Right forelimb (tissue), 1 donor: ENCODE data around the gene F5.

ENCODE experiments used
- DNase-seq: peaks from one replicate; pipeline ENCODE4 v3.0.0-alpha.2; 2018

F5 gene

GRCh38 chr1:169586395-169587255 lies at the start of gene F5:
Gene F5 (minus strand): TSS chr1:169586481. CDS start chr1:169586386, 95 bp downstream.
- DNase-seq, result no peak

GRCh38 chr1:169634877-169635276 lies 48.6 kb upstream of the F5 start:
- DNase-seq, result no peak

- DNase-seq, result no peak
These were observed 47.9 kb upstream of the F5 start for GRCh38 chr1:169634145-169634544.

DNA sequence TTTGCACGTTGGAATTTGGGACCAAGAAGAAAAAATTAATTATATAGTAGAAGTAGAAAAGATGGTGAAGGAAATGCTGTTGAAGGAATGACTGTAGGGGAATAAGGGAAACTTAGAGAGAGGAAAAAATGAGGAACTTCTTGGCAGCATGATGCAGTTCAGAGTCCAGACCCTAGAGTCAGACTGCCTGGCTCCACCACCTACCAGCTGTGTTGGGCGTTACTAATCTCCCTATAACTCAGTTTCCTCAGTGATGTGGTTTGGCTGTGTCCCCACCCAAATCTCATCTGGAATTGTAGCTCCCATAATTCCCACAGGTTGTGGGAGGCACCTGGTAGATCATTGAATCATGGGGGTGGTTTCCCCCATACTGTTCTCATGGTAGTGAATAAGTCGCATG lies 45.0 kb upstream of the F5 start:
- no peak for DNase-seq

GRCh38 chr1:169630006-169630405 lies 43.7 kb upstream of the F5 start, which contains the start of gene SELP:
Gene SELP (minus strand): TSS chr1:169630124. CDS start chr1:169630074, 50 bp downstream.
- no peak for DNase-seq

- DNase-seq, result no peak
These were observed 38.6 kb upstream of the F5 start for GRCh38 chr1:169624912-169625311.

- no peak for DNase-seq
These were observed 37.8 kb upstream of the F5 start for GRCh38 chr1:169624122-169624521.

DNA sequence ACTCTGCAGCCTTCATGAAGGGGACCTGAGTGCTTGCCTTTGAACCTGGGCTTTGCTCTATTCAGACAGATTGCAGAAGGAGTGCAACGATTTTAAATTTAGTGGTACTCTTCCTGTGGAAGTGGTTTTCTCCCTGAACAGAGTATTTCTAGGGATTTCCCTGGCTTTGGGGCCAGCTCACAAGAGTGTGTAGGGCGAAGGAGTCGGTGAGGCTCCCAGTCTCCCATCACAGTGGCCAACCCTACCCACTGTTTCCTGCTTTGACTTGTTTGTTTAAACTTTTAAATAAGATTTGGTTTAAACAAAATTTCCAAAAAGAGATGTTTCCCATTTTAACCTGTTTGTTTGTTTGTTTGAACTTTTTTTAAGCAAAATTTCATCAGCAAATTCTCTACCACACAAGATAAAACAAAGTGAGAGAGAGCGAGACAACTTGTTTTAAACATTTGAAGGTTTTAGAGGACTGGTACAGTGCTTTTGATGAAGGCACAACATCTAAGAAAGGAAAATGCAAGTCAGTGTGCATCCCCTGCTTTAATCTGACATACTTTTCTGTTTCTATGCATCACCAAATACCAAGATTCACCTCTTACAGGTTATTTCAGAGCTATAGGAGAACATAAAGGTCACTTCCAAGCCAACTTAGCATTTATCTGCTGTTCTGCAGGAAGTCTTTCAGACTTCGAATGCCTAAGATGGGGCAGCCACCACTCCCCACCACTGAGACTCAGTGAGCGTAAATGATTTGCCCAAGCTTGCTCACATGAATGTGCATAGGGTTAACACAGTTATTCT lies 37.0 kb upstream of the F5 start:
- DNase-seq, result no peak

GRCh38 chr1:169620565-169620964 lies 34.3 kb upstream of the F5 start:
- DNase-seq, result no peak

DNA sequence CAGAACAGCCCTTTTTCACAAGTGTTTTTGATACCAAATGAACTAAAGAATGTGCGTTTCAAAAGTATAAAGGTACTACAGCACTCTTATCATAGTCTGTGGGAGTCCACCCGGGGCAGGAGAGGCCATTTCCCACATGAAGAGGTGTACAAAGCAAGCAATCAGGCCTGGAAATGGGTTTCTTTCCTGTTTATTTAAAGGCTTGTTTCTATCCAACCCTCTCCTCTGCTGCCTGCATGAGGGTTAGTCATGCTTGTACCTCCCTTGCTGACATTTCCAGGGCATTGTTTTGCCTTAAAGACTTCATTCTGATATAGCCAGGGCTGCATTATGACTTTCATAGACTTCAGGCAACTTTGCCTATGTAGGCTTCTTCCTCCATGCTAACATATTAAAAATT lies 32.1 kb upstream of the F5 start:
- no peak for DNase-seq

GRCh38 chr1:169615803-169616202 lies 29.5 kb upstream of the F5 start:
- DNase-seq, result no peak

DNA sequence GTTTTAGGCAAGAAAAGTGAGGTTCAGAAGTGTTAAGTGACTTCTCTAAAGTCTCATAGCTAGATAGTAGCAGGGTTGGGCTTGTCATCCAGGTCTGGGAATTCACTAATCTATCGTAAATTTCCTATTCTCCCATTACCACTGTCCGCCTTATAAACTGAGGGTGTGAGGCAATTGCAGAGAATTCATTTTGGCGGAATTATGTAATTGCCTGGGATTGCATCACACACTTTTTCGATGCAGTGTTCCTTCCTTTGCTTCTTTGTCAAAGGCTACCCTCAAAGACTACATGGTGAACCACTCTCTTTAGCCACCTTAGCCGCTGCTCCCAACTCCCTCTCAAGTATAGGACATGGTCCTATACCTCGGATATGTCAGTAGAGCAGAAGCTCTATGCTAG lies 24.6 kb upstream of the F5 start:
- DNase-seq, result no peak

GRCh38 chr1:169610108-169610507 lies 23.8 kb upstream of the F5 start:
- DNase-seq, result no peak

DNA sequence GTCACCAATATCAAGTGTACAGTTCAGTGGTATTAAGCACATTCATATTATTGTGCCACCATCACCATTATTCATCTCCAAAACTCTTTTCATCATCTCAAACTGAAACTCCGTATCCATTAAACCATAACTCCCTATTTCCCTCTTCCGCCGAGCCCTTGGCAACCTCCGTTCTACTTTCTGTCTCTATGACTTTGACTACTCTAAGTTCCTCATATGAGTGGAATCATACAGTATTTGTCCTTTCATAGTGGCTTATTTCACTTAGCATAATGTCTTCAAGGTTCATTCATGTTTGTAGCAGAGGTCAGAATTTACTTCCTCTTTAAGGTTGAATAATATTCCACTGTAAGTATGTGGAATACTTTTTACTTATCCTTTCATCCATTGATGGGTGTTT lies 21.9 kb upstream of the F5 start:
- no peak for DNase-seq

GRCh38 chr1:169604781-169605560 lies 18.7 kb upstream of the F5 start:
- DNase-seq, result no peak

GRCh38 chr1:169601096-169601881 lies 15.0 kb upstream of the F5 start:
- DNase-seq, result no peak

- no peak for DNase-seq
These were observed 9.8 kb upstream of the F5 start for GRCh38 chr1:169595764-169596711.

DNA sequence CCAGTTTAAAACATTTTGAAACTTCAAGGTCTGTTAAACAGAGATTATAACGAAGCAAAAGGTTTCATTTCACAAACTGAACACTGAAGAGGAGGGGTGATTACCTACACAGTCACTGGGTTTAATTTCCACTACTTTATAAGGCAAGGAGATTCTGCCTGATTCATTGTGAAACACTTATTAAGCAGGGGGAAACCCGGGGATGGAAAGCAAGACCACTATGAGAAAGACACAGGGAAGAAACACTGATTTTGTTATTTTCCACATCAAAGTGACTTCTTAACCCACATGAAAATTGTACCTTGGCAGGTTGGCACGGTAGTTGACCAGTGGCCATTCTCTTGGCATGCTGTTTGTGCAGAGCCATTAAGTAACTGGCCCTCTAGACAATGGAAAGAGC lies 8.1 kb upstream of the F5 start:
- no peak for DNase-seq

- DNase-seq, result no peak
These were observed 4.7 kb upstream of the F5 start for GRCh38 chr1:169590932-169591331.

DNA sequence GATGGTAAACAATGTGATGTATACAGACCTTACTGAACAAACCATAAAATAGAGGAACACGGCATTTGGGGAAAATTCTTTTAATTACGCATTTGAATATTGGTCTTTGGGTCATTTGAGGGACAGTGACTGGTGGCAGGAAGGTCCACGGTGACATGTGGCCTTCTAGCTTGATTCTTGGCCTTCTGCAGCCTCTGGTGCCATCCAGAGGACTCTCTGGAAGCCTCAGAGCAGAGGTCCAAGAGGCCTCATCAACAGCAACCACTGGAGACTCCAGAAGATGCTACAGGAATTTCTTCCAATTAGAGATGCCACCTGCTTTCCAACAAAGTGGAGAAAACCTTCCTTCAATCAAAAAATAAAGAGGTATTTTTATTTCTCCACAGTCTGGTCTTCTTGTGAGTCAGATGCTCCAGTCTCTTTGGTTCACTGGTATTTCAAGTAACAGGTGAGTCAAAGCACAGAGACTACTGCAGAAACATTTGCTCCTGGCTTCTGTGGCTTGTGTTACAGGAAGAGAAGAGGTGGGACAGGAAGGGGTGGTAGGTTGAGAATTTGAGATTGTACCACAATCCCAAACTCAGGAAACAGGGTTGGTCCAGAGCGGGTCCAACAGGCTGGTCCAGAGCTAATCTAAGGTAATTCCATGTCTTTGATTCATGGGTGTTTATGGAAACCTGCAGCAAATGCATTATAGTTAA lies 2.7 kb upstream of the F5 start:
- DNase-seq, result no peak

- no peak for DNase-seq
These were observed 1.8 kb upstream of the F5 start for GRCh38 chr1:169588112-169588511.
